ENCODE results near the gene NGDN.

Gene NGDN

GRCh38 chr14:23434488-23435222 lies 34.8 kb upstream of the NGDN start:
- no peak overlapping the region for H3K4me3 ChIP-seq (ENCODE audit: control insufficient read depth, low read depth, low read length)
- TF ChIP-seq, protein P1, sequence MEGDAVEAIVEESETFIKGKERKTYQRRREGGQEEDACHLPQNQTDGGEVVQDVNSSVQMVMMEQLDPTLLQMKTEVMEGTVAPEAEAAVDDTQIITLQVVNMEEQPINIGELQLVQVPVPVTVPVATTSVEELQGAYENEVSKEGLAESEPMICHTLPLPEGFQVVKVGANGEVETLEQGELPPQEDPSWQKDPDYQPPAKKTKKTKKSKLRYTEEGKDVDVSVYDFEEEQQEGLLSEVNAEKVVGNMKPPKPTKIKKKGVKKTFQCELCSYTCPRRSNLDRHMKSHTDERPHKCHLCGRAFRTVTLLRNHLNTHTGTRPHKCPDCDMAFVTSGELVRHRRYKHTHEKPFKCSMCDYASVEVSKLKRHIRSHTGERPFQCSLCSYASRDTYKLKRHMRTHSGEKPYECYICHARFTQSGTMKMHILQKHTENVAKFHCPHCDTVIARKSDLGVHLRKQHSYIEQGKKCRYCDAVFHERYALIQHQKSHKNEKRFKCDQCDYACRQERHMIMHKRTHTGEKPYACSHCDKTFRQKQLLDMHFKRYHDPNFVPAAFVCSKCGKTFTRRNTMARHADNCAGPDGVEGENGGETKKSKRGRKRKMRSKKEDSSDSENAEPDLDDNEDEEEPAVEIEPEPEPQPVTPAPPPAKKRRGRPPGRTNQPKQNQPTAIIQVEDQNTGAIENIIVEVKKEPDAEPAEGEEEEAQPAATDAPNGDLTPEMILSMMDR (conservative IDR thresholded peaks at IDR 0.05; ENCODE audit: control insufficient read depth, insufficient read depth, low read depth, low read length) = no peak
- DNase-seq (ENCODE audit: low read depth) = no peak

DNA sequence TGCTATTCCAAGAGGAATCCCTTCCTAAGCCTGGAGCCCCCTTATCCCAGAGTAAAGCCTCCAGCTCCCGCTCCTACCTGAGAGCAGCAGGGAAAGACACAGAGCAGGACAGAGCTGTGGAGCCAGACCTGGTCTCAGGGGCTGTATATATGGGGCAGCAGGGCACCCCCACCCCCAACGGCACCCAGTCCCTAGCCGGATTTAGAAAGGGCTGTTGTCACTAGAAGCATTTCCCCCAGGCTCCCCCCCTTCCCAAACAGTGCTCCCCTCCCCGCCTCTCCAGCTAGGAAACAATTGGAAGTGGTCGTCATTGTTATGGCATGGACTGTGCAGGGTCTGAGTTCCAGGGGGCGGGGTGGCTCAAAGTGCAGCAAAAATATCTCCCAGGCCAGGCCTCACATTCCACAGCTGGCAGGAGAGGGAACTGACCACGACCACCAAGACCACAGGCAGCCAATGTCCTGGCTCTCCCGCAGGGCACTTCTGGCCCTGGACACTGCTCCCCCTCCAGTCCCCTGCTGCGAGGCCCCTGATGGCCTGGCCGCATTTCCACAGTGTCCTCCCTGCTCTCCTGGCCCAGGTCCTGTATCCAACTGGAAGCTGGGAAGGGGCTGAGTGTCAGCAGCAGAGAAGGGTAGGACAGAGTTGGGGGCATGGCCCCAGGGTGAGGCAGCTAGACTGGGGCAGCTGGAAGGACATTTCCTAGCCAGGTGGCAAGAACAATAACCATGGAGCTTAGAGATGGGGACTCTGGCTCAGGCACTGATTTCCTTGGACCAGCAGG lies 33.8 kb upstream of the NGDN start, which contains the start of gene MYH7:
Gene MYH7, minus strand, starts transcription at position 118 of the 784 bp plus-strand sequence. CDS start 1,928 bp downstream, outside the sequence.
- DNase-seq (ENCODE audit: low read depth) = no peak
- TF ChIP-seq, protein P1 (conservative IDR thresholded peaks at IDR 0.05; ENCODE audit: control insufficient read depth, insufficient read depth, low read depth, low read length) = no peak
- H3K4me3 ChIP-seq (ENCODE audit: control insufficient read depth, low read depth, low read length) = no peak within 1 kb of the TSS

DNA sequence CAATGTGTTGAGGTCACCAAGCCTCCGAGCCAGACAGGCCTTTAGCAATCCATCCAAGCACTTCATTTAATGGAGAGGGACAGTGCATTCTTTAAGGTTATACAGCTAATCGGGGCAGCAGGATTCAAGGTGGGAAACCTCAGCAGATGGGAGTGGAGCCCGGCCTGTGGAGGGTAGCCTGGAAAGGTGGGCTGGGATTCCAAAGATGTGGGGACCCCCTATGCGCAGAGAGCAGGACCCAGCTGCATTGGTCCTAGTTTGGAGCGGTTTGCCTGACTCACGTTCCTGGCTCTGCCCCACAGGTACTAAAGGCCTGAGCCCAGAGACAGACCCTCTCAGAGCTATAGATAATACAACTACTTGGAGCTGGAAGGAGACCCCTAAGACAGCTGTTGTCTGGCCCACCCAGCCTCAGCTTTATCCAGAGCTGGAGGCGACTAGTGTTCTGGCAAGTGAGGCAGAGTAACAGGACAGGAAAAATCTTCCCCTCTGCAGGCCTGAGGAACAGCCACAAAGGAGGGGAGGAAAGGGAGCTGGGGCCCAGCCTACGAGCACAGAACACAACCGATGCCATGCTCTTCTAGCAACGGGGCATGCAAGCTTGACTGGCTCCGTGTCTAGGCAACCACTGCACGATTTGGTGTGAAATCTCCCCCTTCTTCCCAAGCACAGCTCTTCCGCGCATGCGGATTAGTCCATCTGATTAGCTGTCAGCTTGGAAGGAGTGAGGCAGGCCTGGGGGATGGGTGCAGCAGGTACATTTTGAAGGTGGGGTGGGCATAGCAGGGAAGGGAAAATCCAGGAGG lies 33.0 kb upstream of the NGDN start:
- TF ChIP-seq, protein P1 (conservative IDR thresholded peaks at IDR 0.05; ENCODE audit: control insufficient read depth, insufficient read depth, low read depth, low read length) = no peak
- no peak for DNase-seq (ENCODE audit: low read depth)

GRCh38 chr14:23437133-23438100 lies 32.1 kb upstream of the NGDN start:
- TF ChIP-seq, protein P1 (conservative IDR thresholded peaks at IDR 0.05; ENCODE audit: control insufficient read depth, insufficient read depth, low read depth, low read length) = no peak
- H3K4me3 ChIP-seq (ENCODE audit: control insufficient read depth, low read depth, low read length) = no peak overlapping the region
- DNase-seq (ENCODE audit: low read depth) = no peak

More for the DNA sequence above, 33.0 kb upstream of the NGDN start:
- no peak overlapping the region for H3K4me3 ChIP-seq (ENCODE audit: control insufficient read depth, low read depth, low read length)

DNA sequence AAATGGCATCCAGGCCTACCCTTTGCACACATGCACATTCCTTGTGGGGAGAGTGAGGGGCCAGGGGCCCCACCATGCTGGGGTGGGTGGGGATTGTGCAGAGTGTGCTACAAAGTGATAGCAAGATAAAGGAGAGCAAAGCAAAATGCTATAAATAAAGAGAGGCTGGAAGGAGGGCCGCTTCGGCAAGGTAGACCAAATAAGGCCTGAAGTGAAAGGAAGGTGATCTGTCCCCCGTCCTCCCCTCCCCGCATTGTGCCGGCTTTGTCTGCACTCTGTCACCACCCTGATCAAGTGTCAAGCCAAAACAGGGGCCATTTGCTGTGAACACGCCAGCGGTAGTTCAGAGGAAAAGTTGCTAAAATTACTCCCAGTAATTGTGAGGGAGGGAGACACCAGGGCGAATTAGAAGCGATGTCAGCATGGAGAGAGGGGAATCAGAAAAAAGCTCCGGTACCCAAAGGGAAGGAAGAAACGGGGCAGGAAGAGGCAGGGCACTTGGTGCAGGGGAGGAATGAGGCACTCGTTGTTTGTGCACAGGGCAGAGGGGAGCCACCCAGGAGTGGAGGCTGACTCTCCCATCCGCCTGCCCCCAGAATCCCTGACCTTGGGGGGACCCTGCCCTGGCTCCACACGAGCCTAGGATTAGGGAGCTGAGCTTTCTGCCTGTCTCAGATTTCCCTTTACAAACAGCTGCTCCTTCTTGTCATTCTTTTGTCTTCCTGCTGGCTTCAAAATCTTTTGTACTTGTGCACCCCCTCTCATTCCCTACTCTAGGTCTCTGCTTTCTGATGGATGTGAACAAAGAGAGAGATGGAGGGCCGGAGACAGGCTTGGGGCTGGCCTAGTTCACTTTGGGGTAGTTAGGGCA lies 31.2 kb upstream of the NGDN start:
- TF ChIP-seq, protein P1 (conservative IDR thresholded peaks at IDR 0.05; ENCODE audit: control insufficient read depth, insufficient read depth, low read depth, low read length) = no peak
- DNase-seq (ENCODE audit: low read depth) = no peak
- no peak overlapping the region for H3K4me3 ChIP-seq (ENCODE audit: control insufficient read depth, low read depth, low read length)
